Measurements from ENCODE around the gene TADA2B. TPM values are rescaled to one million over a fixed set of nuclear protein-coding genes. Genes with fewer than 3 reads are reported as not detected.

TADA2B gene
- total and polyA plus RNA-seq, 7 donors: 13.8 to 22.7 (median 16.6) TPM

- no peak overlapping the region for H3K4me3 ChIP-seq
- intact Hi-C loops (cut with DNase I): loop anchor here (2.0 to 10.0 kb wide), 2 partner anchors 157 to 421 kb away; partner anchors contain the start of genes MRFAP1 and TBC1D14
- H3K27ac ChIP-seq: no peak overlapping the region
- H3K36me3 ChIP-seq: peaks cover 20 to 39% (median 26%) of the 10 kb centered on the region in 4 donors
- H3K27me3 ChIP-seq: no peaks in the 10 kb centered on the region
- peaks cover 0 to 37% (median 28%) of the 10 kb centered on the region in 4 donors for H3K4me1 ChIP-seq
- WGBS, 2 donors: 94 to 96% methylated on average over 11 of the region's 11 CpGs
- TF ChIP-seq CTCF (IDR thresholded peaks at IDR 0.05) (no peak), EP300 (IDR thresholded peaks at IDR 0.05) (no peak), POLR2AphosphoS5 (IDR thresholded peaks at IDR 0.05) (no peak), POLR2A (IDR thresholded peaks at IDR 0.05) (no peak)
- peak; percentile 49 for DNase-seq
- no peaks in the 10 kb centered on the region for H3K9me3 ChIP-seq
Measured at GRCh38 chr4:7066006-7066405, 22.8 kb downstream of the TADA2B start.

- H3K4me3 ChIP-seq: peak overlapping the region in 3 of 4 donors; percentile 86 to 99 (median 94)
- H3K4me1 ChIP-seq: peaks cover 0 to 39% (median 28%) of the 10 kb centered on the region in 4 donors
- TF ChIP-seq EP300 (IDR thresholded peaks at IDR 0.05) (no peak), CTCF (IDR thresholded peaks at IDR 0.05) (no peak), POLR2AphosphoS5 (IDR thresholded peaks at IDR 0.05) (no peak), POLR2A (IDR thresholded peaks at IDR 0.05) (no peak)
- peaks cover 16 to 34% (median 21%) of the 10 kb centered on the region in 4 donors for H3K36me3 ChIP-seq
- H3K27me3 ChIP-seq: no peaks in the 10 kb centered on the region
- intact Hi-C loops (cut with DNase I): loop anchor here (2.0 to 10.0 kb wide), 2 partner anchors 158 to 422 kb away; partner anchors contain the start of genes MRFAP1 and TBC1D14
- 69 to 88% methylated on average over 4 of the region's 4 CpGs for WGBS, 2 donors
- DNase-seq: peak; percentile 38
- H3K27ac ChIP-seq: no peak overlapping the region
- no peaks in the 10 kb centered on the region for H3K9me3 ChIP-seq
Measured at GRCh38 chr4:7066493-7066892, 23.3 kb downstream of the TADA2B start.

- Histone ChIP-seq H3K4me1 (peaks cover 0 to 39% (median 28%) of the 10 kb centered on the region in 4 donors), H3K9me3 (no peaks in the 10 kb centered on the region), H3K4me3 (peak overlapping the region; percentile 56 to 99 (median 90)), H3K27ac (peak overlapping the region; percentile 81 to 95 (median 92)), H3K27me3 (no peaks in the 10 kb centered on the region), H3K36me3 (peaks cover 10 to 28% (median 15%) of the 10 kb centered on the region in 4 donors)
- intact Hi-C loops (cut with DNase I): loop anchor here (2.0 to 10.0 kb wide), 2 partner anchors 158 to 422 kb away; partner anchors contain the start of genes MRFAP1 and TBC1D14
- WGBS, 2 donors: 1 to 8% methylated on average over 13 of the region's 13 CpGs
- no peak for TF ChIP-seq POLR2A (IDR thresholded peaks at IDR 0.05)
- no peak for TF ChIP-seq POLR2AphosphoS5 (IDR thresholded peaks at IDR 0.05)
- TF ChIP-seq EP300 (IDR thresholded peaks at IDR 0.05): no peak
- no peak for TF ChIP-seq CTCF (IDR thresholded peaks at IDR 0.05)
- no peak for DNase-seq
Measured at GRCh38 chr4:7067126-7067451, 23.9 kb downstream of the TADA2B start.

- H3K4me3 ChIP-seq: peak within 1 kb of the TSS; percentile 56 to 99 (median 90)
- peak; percentile 100 for DNase-seq
- WGBS, 2 donors: 0% methylated on average over 81 of the region's 81 CpGs
- peaks cover 0 to 39% (median 28%) of the 10 kb centered on the region in 4 donors for H3K4me1 ChIP-seq
- H3K27me3 ChIP-seq: no peaks in the 10 kb centered on the region
- intact Hi-C loops (cut with DNase I): loop anchor here (1.0 to 10.0 kb wide), 5 partner anchors 24 to 423 kb away; partner anchors contain the start of genes KIAA0232, MRFAP1, TADA2B and TBC1D14
- H3K27ac ChIP-seq: peak within 1 kb of the TSS; percentile 88 to 95 (median 92)
- H3K36me3 ChIP-seq: peaks cover 9 to 23% (median 13%) of the 10 kb centered on the region in 4 donors
- no peaks in the 10 kb centered on the region for H3K9me3 ChIP-seq
- TF ChIP-seq EP300 (IDR thresholded peaks at IDR 0.05) (no peak), POLR2AphosphoS5 (IDR thresholded peaks at IDR 0.05) (peak; percentile 99), CTCF (IDR thresholded peaks at IDR 0.05) (no peak), POLR2A (IDR thresholded peaks at IDR 0.05) (peak; percentile 93 to 95)
Measured at GRCh38 chr4:7067452-7068278, 24.5 kb downstream of the TADA2B start, which contains the start of gene GRPEL1. Gene GRPEL1 (minus strand): TSS chr4:7068064. CDS start chr4:7068032, 32 bp downstream.

All from sigmoid colon (tissue), 7 donors.